Measurements from ENCODE around the gene PIGN.
"Not testable (repeated sequence)": the region's sequence is repeated elsewhere in the genome, so short reads cannot be mapped to it uniquely, and the experiment has no call there.

The PIGN gene

GRCh38 chr18:62175521-62175920 is 11.3 kb downstream of the PIGN start:
- no peak for DNase-seq

GRCh38 chr18:62172298-62172697 is 14.6 kb downstream of the PIGN start:
- DNase-seq = no peak

GRCh38 chr18:62170857-62171256 is 16.0 kb downstream of the PIGN start:
- DNase-seq = no peak

- not testable (repeated sequence) for DNase-seq
Measured at GRCh38 chr18:62166524-62166923, 20.3 kb downstream of the PIGN start.

GRCh38 chr18:62165583-62165982 is 21.3 kb downstream of the PIGN start:
- DNase-seq = no peak

GRCh38 chr18:62164855-62165487 is 21.9 kb downstream of the PIGN start:
- DNase-seq = no peak

GRCh38 chr18:62164310-62164709 is 22.5 kb downstream of the PIGN start:
- DNase-seq = no peak

GRCh38 chr18:62157843-62158242 is 29.0 kb downstream of the PIGN start:
- DNase-seq = no peak

GRCh38 chr18:62152844-62153243 is 34.0 kb downstream of the PIGN start:
- DNase-seq = no peak

GRCh38 chr18:62151068-62151771 is 35.6 kb downstream of the PIGN start:
- no peak for DNase-seq

- DNase-seq = peak; percentile 39
Measured at GRCh38 chr18:62144338-62144737, 42.5 kb downstream of the PIGN start.

- DNase-seq = no peak
Measured at GRCh38 chr18:62140259-62140658, 46.6 kb downstream of the PIGN start.

- DNase-seq = no peak
Measured at GRCh38 chr18:62138461-62139235, 48.2 kb downstream of the PIGN start.

- no peak for DNase-seq
Measured at GRCh38 chr18:62131301-62131909, 55.5 kb downstream of the PIGN start.

- no peak for DNase-seq
Measured at GRCh38 chr18:62128157-62128556, 58.7 kb downstream of the PIGN start.

GRCh38 chr18:62126737-62127136 is 60.1 kb downstream of the PIGN start:
- no peak for DNase-seq

- no peak for DNase-seq
Measured at GRCh38 chr18:62125702-62126101, 61.2 kb downstream of the PIGN start.

- DNase-seq = no peak
Measured at GRCh38 chr18:62122330-62122729, 64.5 kb downstream of the PIGN start.

- DNase-seq = no peak
Measured at GRCh38 chr18:62119884-62120283, 67.0 kb downstream of the PIGN start.

- DNase-seq = no peak
Measured at GRCh38 chr18:62118328-62118727, 68.5 kb downstream of the PIGN start.

- DNase-seq = no peak
Measured at GRCh38 chr18:62109676-62110075, 77.2 kb downstream of the PIGN start.

- no peak for DNase-seq
Measured at GRCh38 chr18:62107881-62108280, 79.0 kb downstream of the PIGN start.

GRCh38 chr18:62106271-62106670 is 80.6 kb downstream of the PIGN start:
- DNase-seq = no peak

GRCh38 chr18:62105376-62105775 is 81.5 kb downstream of the PIGN start:
- no peak for DNase-seq

Data from NCI-H187 treated with DMSO at 0.1 percent for 48 hours (cell line).